ENCODE results near the gene PLD1. TPM values are rescaled to one million over a fixed set of nuclear protein-coding genes. Genes with fewer than 3 reads are reported as not detected.

Gene PLD1
- total and polyA plus RNA-seq, 11 donors = 12.3 to 106 (median 61.0) TPM

- intact Hi-C loops (cut with DNase I) = loop anchor here in 2 of 10 donors (5.0 to 10.0 kb wide), 2 partner anchors 193 to 196 kb away; partner anchors contain the start of gene FNDC3B (in 2 of the 2)
- DNase-seq (no peak), ATAC-seq (no peak)
- no peak for TF ChIP-seq POLR2A (IDR thresholded peaks at IDR 0.05)
- TF ChIP-seq, protein P1, sequence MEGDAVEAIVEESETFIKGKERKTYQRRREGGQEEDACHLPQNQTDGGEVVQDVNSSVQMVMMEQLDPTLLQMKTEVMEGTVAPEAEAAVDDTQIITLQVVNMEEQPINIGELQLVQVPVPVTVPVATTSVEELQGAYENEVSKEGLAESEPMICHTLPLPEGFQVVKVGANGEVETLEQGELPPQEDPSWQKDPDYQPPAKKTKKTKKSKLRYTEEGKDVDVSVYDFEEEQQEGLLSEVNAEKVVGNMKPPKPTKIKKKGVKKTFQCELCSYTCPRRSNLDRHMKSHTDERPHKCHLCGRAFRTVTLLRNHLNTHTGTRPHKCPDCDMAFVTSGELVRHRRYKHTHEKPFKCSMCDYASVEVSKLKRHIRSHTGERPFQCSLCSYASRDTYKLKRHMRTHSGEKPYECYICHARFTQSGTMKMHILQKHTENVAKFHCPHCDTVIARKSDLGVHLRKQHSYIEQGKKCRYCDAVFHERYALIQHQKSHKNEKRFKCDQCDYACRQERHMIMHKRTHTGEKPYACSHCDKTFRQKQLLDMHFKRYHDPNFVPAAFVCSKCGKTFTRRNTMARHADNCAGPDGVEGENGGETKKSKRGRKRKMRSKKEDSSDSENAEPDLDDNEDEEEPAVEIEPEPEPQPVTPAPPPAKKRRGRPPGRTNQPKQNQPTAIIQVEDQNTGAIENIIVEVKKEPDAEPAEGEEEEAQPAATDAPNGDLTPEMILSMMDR (IDR thresholded peaks at IDR 0.05) = no peak
- Histone ChIP-seq H3K9me3 (no peaks in the 10 kb centered on the region), H3K27me3 (no peaks in the 10 kb centered on the region), H3K27ac (no peak overlapping the region), H3K4me3 (no peak overlapping the region), H3K4me1 (peaks cover 0 to 52% (median 33%) of the 10 kb centered on the region in 12 donors), H3K36me3 (no peaks in the 10 kb centered on the region)
- 70 to 79% (median 77%) methylated on average over 1 of the region's 1 CpG for WGBS, 4 donors
These were observed 31.3 kb upstream of the PLD1 start for GRCh38 chr3:171841620-171842000.

GRCh38 chr3:171840811-171841619 is 30.7 kb upstream of the PLD1 start:
- Histone ChIP-seq H3K4me1 (peaks cover 0 to 53% (median 34%) of the 10 kb centered on the region in 12 donors), H3K36me3 (no peaks in the 10 kb centered on the region), H3K9me3 (no peaks in the 10 kb centered on the region), H3K27ac (no peak overlapping the region), H3K27me3 (no peaks in the 10 kb centered on the region), H3K4me3 (no peak overlapping the region)
- no peak for DNase-seq
- WGBS, 4 donors = 67 to 72% (median 71%) methylated on average over 6 of the region's 6 CpGs
- intact Hi-C loops (cut with DNase I) = loop anchor here in 2 of 10 donors (5.0 to 10.0 kb wide), 2 partner anchors 194 to 196 kb away; partner anchors contain the start of gene FNDC3B (in 2 of the 2)
- no peak for TF ChIP-seq POLR2A (IDR thresholded peaks at IDR 0.05)
- TF ChIP-seq, protein P1 (IDR thresholded peaks at IDR 0.05) = no peak
- ATAC-seq = no peak

- intact Hi-C loops (cut with DNase I) = loop anchor here in 2 of 10 donors (5.0 to 10.0 kb wide), 2 partner anchors 194 to 197 kb away; partner anchors contain the start of gene FNDC3B (in 2 of the 2)
- H3K4me3 ChIP-seq = no peak overlapping the region
- 94 to 97% (median 95%) methylated on average over 2 of the region's 2 CpGs for WGBS, 4 donors
- H3K9me3 ChIP-seq = no peaks in the 10 kb centered on the region
- no peak overlapping the region for H3K27ac ChIP-seq
- no peaks in the 10 kb centered on the region for H3K36me3 ChIP-seq
- DNase-seq (no peak), ATAC-seq (no peak)
- peaks cover 0 to 59% (median 35%) of the 10 kb centered on the region in 12 donors for H3K4me1 ChIP-seq
- no peaks in the 10 kb centered on the region for H3K27me3 ChIP-seq
- TF ChIP-seq, protein P1 (IDR thresholded peaks at IDR 0.05) = no peak
- no peak for TF ChIP-seq POLR2A (IDR thresholded peaks at IDR 0.05)
These were observed 30.1 kb upstream of the PLD1 start for GRCh38 chr3:171840445-171840810.

GRCh38 chr3:171839270-171839669 is 29.0 kb upstream of the PLD1 start:
- TF ChIP-seq POLR2A (IDR thresholded peaks at IDR 0.05) = no peak
- TF ChIP-seq, protein P1 (IDR thresholded peaks at IDR 0.05) = no peak
- Histone ChIP-seq H3K27me3 (no peaks in the 10 kb centered on the region), H3K27ac (peak overlapping the region in 6 of 12 donors; percentile 62 to 83 (median 72)), H3K4me1 (peaks cover 0 to 71% (median 46%) of the 10 kb centered on the region in 12 donors), H3K9me3 (no peaks in the 10 kb centered on the region), H3K36me3 (no peaks in the 10 kb centered on the region), H3K4me3 (no peak overlapping the region)
- no peak for ATAC-seq
- intact Hi-C loops (cut with DNase I) = loop anchor here in 5 of 10 donors (5.0 to 10.0 kb wide), 8 partner anchors 134 to 496 kb away; partner anchors contain the start of gene FNDC3B (in 2 of the 5)
- 94 to 98% (median 96%) methylated on average over 2 of the region's 2 CpGs for WGBS, 4 donors
- DNase-seq = no peak

Data from heart left ventricle (tissue), 16 donors.